AG20443 (cell line): ENCODE results near the gene APBB3.
A peak's percentile ranks its signal among the peaks of the same experiment; 100 is the strongest.

Experiments used
- DNase-seq: peaks from one replicate; pipeline ENCODE4 v3.0.0; 2012; ENCODE audit warnings: low spot score, mixed read lengths

APBB3 gene

GRCh38 chr5:140553657-140554056 is 10.7 kb downstream of the APBB3 start:
- no peak for DNase-seq

- no peak for DNase-seq
These were observed 12.5 kb downstream of the APBB3 start for GRCh38 chr5:140551872-140552271.

GRCh38 chr5:140550147-140551079 is 14.0 kb downstream of the APBB3 start:
- no peak for DNase-seq

GRCh38 chr5:140549237-140550144 is 14.9 kb downstream of the APBB3 start:
- DNase-seq: peak; percentile 15

GRCh38 chr5:140548791-140549190 is 15.6 kb downstream of the APBB3 start:
- no peak for DNase-seq

GRCh38 chr5:140548300-140548688 is 16.1 kb downstream of the APBB3 start:
- DNase-seq: no peak

- DNase-seq: peak; percentile 98
These were observed 16.7 kb downstream of the APBB3 start, which contains the start of gene EIF4EBP3 for GRCh38 chr5:140547508-140548299. EIF4EBP3 (plus strand) TSS chr5:140547662; CDS start chr5:140547738, 76 bp downstream.

- no peak for DNase-seq
These were observed 17.4 kb downstream of the APBB3 start for GRCh38 chr5:140546851-140547507.

GRCh38 chr5:140545606-140546005 is 18.8 kb downstream of the APBB3 start:
- no peak for DNase-seq

GRCh38 chr5:140544986-140545385 is 19.4 kb downstream of the APBB3 start:
- no peak for DNase-seq

- DNase-seq: no peak
These were observed 21.4 kb downstream of the APBB3 start for GRCh38 chr5:140542972-140543371.

GRCh38 chr5:140540227-140540626 is 24.2 kb downstream of the APBB3 start:
- DNase-seq: no peak

GRCh38 chr5:140524003-140524402 is 40.4 kb downstream of the APBB3 start:
- no peak for DNase-seq

- DNase-seq: no peak
These were observed 51.3 kb downstream of the APBB3 start for GRCh38 chr5:140513124-140513523.

- DNase-seq: no peak
These were observed 54.5 kb downstream of the APBB3 start for GRCh38 chr5:140509898-140510297.
